ENCODE data around the gene UTY. TPM values are rescaled to one million over a fixed set of nuclear protein-coding genes. Genes with fewer than 3 reads are reported as not detected.

Gene UTY
- 2.0 to 3.3 TPM (median 3.0 TPM) in 5 replicates for total RNA-seq (2022; extraction: Qiagen RNA extraction)

GRCh38 chrY:13479828-13480227, at the start of gene UTY:
TSS of gene UTY (minus strand) at chrY:13480033. CDS start at chrY:13479665, 368 bp downstream.

Other genes with a start within 250 kb of the UTY start
- gene TMSB4Y, start 223.9 kb upstream of the UTY start, total RNA-seq (2022; extraction: Qiagen RNA extraction) = 0.72 to 1.0 TPM (median 0.74 TPM) in 5 replicates